MM.1S (cell line): ENCODE measurements around the gene UHRF1.
"Not testable (repeated sequence)": the region's sequence is repeated elsewhere in the genome, so short reads cannot be mapped to it uniquely, and the experiment has no call there.

Experiments used
- EZH2 ChIP-seq: fragments of 300-600 bp; sonication (generic); optimal IDR thresholded peaks from 2 replicates; pipeline ENCODE3; 2017; ENCODE audit warnings: low read depth, mild to moderate bottlenecking, antibody characterized with exemption, low read length, mixed read lengths
- TF ChIP-seq, protein P1 (sequence below): fragments of 300-600 bp; sonication (generic); IDR thresholded peaks from 2 replicates; pipeline ENCODE4 v1.5.1; 2016; ENCODE audit warnings: antibody characterized with exemption, low read length, mixed read lengths

- TF ChIP-seq, protein P1, sequence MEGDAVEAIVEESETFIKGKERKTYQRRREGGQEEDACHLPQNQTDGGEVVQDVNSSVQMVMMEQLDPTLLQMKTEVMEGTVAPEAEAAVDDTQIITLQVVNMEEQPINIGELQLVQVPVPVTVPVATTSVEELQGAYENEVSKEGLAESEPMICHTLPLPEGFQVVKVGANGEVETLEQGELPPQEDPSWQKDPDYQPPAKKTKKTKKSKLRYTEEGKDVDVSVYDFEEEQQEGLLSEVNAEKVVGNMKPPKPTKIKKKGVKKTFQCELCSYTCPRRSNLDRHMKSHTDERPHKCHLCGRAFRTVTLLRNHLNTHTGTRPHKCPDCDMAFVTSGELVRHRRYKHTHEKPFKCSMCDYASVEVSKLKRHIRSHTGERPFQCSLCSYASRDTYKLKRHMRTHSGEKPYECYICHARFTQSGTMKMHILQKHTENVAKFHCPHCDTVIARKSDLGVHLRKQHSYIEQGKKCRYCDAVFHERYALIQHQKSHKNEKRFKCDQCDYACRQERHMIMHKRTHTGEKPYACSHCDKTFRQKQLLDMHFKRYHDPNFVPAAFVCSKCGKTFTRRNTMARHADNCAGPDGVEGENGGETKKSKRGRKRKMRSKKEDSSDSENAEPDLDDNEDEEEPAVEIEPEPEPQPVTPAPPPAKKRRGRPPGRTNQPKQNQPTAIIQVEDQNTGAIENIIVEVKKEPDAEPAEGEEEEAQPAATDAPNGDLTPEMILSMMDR: not testable (repeated sequence)
- not testable (repeated sequence) for TF ChIP-seq EZH2
These were observed 32.4 kb downstream of the UHRF1 start for GRCh38 chr19:4941638-4942169.
